Prostate gland (tissue), 2 donors: ENCODE data around the gene CCIN.

ENCODE experiments used
- CTCF ChIP-seq, 4 experiments: fragments of 200-600 bp in 2 of 4; fragments of 450-650 bp in 2 of 4; sonication (generic) in 2 of 4; IDR thresholded peaks; 1 replicate in 3 of 4; 2 replicates in 1 of 4; pipeline ENCODE4 v1.5.1; 2016 to 2019; ENCODE audit warnings: antibody characterized with exemption in 4 of 4, mild to moderate bottlenecking in 2 of 4, moderate library complexity in 2 of 4
- POLR2A ChIP-seq: fragments of 450-650 bp; IDR thresholded peaks from one replicate; pipeline ENCODE4 v1.6.1; 2016; ENCODE audit warnings: antibody characterized with exemption, mild to moderate bottlenecking
- POLR2AphosphoS5 ChIP-seq: sonication (generic); formaldehyde crosslinking; IDR thresholded peaks from one replicate; pipeline ENCODE4 v1.6.1; 2017; ENCODE audit warnings: antibody characterized with exemption

DNA sequence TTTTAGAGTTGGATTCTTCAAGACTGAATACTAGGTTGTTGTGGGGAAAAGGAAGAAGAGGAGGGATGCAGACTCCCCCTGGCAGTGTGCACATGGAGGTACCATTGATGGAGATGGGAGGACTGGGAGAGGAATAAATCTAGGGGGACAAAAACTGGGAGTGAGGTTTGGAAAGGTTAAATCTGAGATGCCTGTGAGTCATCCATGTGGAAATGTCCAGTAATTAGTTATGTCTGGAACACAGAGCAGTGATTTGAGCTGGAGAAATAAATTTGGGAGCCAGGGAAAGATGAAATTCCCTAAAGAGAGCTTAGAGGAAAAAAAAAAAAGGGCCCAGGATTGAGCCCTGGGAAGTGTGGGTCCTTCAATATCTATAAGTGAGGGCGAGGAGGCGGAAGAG lies 8.0 kb upstream of the CCIN start:
- TF ChIP-seq CTCF (IDR thresholded peaks at IDR 0.05) (no peak), POLR2AphosphoS5 (no peak), POLR2A (no peak)
